Activated CD4-positive, alpha-beta T cell treated with anti-CD3 and anti-CD28 coated beads, Interleukin-2, amount 50 U/mL, for 4 hours (primary cell): ENCODE data around the gene TNFSF12.

Experiments
- DNase-seq, 2 experiments: peaks; one replicate each; pipeline ENCODE4 v3.0.0-alpha.2; 2020

Gene TNFSF12

DNA sequence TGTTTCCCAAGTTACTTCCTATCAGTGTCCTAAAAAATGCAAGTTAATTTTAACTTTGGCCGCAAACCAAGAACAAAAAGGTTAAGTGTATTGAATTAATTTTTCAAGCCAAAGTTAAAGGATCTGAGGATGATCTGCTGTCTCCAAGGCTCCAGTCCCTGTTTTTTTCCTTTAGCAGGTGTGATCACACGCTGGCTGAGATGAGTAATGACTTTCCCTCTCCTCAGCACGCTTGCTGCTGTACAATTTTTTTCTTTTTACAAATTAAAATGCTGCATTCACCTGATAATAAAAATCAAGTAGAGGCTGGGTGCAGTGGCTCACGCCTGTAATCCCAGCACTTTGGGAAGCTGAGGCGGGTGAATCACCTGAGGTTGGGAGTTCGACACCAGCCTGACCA is 3.9 kb upstream of the TNFSF12 start:
- DNase-seq = no peak

DNA sequence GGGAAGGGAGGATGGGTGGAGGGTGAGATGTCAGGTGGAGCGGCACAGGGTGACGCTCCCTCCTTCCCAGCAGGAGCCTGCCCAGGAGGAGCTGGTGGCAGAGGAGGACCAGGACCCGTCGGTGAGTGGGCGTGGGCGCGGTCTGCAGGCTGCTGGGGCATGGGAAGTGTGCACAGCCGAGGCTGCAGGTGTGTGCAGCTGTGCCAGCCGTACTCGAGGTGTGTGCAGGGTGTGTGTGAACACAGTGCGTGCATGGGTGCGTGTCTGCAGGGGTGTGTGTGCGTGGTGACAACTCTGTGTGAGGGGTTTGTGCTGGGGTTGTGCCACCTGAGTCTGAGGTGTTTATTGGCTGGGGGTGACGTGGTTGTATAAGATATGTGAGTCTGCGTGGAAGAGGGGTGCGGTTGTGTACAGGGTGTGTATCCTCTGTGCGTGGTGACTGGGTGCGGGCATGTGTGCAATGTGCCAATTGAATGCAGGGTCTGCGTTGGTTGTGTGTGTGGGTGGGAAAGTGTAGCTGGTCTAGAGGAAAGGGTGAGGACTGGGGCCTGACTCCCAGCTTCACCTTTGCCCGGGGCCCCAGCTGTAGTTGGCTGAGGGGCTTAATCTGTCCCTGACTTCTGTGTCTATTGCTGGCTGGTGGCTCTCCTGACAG is 670 bp downstream of the TNFSF12 start:
- peak; percentile 24 to 25 for DNase-seq

DNA sequence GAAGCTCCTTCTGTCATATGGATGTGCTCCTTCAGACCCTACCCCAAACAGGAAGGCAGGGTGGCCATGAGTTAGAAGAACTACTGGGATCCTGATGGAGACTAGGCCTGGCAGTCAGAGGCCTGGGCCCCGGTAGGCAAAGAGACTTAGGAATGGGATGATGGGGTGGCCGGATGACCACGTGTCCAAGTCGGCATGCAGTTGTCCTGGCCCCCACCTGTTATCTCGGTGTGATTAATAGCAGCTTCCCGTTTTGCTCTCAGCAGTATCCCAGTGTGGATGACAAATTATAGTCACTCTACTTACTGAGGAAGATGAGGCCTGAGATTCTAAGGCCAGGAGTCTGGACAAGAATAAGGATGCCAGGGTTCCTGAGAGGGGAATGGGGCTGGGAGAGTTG is 1.5 kb downstream of the TNFSF12 start:
- no peak for DNase-seq

DNA sequence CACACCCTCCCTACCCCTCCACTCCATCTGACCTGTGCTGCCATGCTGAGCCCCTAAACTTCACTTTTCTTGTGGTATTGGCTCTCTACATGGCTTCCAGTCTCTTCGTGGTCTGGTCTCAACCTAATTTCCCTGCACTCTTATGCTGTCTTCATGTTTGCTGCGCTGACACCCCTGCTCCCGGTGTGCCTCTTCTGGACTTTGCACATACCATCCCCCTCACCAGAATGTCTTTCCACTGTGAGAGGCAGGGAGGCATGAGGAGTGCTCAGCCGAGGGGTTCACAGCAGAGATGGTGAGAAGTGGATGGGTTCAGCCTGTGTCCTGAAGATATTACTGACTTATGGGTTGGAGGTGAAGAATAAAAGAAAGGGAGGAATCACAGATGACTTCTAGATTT is 2.5 kb downstream of the TNFSF12 start:
- no peak for DNase-seq

DNA sequence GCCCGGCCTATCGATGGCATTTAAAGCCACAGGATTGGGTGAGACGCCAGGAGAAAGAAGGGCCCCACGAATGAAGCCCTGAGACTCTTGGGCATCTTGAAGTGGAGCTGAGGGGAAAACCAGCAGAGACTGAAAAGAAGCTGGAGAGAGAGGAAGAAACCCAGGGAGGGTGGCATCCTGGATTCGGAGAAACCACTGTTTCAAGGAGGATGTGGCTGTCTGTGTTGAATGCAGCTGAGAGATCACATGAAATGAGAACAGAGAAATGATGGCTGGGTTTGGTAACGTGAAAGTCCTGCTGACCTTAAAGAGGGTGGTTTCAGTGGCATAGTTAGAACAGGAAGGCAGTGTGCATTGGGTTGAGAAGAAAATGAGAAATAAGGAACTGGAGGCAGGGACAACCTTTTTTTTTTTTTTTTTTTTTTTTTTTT is 3.8 kb downstream of the TNFSF12 start:
- DNase-seq = no peak

DNA sequence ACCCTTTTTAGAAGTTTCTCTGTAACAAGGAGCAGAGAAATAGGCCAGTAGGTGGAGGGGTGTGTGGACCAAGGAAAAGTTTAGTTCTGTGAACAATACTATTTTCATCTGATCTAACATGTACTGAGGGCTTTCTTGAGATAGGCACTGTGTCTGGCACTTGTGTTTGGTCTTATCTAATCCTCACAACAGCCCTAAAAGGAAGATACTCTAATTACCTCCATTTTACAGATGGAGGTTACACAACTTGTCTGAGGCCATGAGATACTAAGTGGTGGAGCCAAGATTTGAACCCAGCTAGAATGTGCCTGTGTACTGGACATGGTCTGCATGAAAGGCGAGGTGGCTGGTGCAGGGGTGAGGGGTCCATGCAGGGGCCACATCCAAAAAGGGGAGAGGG is 4.5 kb downstream of the TNFSF12 start:
- no peak for DNase-seq

DNA sequence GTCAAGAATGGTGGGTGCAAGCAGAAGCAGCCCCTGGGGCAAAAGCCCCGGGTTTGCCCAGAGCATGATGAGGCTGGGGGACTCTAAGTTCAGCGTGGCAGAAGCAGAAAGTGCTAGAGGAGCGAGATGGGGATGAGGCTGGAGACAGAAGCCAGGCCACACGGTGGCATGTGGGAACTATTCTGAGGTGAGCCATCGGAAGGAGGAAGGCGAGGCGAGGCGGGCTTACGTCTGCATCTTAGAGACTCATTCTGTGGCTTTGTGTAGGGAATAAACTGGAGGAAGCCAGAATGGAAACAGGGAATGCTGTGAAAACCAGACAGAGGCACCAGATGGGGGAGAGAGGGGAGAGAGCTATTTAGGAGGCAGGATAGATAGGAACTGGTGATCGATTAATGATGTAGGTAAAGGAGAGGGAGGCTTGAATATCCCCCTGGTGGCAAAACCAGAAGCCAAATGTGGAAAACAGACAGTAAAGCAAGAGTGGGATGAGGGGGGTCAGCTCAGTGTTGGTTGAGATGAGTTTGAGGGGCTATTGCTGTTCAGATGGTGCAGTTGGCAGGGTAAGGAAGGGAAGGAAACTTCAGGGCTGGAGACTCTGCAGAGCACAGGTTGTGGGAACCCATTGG is 6.6 kb downstream of the TNFSF12 start:
- DNase-seq = no peak

DNA sequence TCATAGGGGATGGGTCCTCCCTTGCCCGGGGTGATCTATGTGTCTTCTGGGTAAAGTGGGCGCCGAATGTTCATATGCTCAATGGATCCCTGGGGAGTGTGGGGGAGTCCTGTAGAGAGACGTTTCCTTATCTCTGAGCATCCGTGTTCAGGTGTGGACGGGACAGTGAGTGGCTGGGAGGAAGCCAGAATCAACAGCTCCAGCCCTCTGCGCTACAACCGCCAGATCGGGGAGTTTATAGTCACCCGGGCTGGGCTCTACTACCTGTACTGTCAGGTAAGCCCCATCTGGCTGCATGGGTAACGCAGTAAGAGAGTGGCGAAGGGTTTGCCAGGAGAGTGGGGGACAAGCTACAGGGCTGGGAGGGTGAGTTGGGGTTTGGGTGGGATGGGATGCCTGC is 7.8 kb downstream of the TNFSF12 start:
- DNase-seq = no peak

DNA sequence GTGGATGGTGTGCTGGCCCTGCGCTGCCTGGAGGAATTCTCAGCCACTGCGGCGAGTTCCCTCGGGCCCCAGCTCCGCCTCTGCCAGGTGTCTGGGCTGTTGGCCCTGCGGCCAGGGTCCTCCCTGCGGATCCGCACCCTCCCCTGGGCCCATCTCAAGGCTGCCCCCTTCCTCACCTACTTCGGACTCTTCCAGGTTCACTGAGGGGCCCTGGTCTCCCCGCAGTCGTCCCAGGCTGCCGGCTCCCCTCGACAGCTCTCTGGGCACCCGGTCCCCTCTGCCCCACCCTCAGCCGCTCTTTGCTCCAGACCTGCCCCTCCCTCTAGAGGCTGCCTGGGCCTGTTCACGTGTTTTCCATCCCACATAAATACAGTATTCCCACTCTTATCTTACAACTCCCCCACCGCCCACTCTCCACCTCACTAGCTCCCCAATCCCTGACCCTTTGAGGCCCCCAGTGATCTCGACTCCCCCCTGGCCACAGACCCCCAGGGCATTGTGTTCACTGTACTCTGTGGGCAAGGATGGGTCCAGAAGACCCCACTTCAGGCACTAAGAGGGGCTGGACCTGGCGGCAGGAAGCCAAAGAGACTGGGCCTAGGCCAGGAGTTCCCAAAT is 8.4 kb downstream of the TNFSF12 start:
- DNase-seq = no peak

DNA sequence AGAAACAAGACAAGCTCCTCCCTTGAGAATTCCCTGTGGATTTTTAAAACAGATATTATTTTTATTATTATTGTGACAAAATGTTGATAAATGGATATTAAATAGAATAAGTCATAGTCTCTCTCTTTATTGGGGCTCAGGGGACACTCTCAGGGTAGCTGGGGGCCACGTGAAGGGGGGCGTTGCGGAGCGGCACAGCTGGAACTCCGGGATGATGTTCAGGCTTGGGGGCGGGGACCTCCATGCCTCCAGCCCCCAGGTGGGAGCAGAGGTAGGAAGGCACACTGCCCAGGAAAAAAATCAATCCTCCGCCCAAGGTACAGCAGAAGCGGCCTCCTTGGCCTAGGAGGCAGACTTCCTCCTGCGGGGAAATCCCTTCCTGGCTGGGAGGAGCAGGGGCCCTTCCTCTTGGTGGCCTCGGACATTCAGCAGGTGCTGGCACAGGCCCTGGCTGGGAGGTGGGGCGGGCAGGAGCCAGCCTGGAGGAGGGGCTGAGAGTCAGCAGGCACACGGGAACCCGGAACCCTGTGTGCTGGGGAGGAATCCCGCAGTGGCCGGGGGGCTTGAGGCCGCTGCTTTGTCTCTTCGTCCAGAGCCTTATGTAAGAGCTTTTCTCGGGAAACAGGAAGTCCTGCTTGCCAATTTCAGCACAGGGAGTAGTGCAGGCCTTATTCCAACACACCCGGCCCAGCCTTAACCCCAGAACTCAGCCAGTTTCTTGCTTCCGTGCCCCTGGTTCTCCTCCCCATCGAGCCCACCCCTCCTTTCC is 9.1 kb downstream of the TNFSF12 start:
- DNase-seq = no peak

DNA sequence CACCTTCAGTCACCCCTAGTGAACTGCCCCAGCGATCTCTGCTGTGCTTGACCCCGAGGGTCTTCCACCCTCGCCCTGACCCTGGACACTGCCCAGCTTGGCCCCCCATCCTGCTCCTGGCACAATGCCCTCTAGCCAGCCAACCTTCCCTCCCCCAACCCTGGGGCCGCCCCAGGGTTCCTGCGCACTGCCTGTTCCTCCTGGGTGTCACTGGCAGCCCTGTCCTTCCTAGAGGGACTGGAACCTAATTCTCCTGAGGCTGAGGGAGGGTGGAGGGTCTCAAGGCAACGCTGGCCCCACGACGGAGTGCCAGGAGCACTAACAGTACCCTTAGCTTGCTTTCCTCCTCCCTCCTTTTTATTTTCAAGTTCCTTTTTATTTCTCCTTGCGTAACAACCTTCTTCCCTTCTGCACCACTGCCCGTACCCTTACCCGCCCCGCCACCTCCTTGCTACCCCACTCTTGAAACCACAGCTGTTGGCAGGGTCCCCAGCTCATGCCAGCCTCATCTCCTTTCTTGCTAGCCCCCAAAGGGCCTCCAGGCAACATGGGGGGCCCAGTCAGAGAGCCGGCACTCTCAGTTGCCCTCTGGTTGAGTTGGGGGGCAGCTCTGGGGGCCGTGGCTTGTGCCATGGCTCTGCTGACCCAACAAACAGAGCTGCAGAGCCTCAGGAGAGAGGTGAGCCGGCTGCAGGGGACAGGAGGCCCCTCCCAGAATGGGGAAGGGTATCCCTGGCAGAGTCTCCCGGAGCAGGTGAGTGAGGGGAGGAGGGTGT is 9.9 kb downstream of the TNFSF12 start, which contains the start of gene TNFSF13:
Gene TNFSF13, plus strand, starts transcription at position 207 of the 776 bp plus-strand sequence. Its CDS starts 290 bp downstream, at position 497.
- no peak for DNase-seq

DNA sequence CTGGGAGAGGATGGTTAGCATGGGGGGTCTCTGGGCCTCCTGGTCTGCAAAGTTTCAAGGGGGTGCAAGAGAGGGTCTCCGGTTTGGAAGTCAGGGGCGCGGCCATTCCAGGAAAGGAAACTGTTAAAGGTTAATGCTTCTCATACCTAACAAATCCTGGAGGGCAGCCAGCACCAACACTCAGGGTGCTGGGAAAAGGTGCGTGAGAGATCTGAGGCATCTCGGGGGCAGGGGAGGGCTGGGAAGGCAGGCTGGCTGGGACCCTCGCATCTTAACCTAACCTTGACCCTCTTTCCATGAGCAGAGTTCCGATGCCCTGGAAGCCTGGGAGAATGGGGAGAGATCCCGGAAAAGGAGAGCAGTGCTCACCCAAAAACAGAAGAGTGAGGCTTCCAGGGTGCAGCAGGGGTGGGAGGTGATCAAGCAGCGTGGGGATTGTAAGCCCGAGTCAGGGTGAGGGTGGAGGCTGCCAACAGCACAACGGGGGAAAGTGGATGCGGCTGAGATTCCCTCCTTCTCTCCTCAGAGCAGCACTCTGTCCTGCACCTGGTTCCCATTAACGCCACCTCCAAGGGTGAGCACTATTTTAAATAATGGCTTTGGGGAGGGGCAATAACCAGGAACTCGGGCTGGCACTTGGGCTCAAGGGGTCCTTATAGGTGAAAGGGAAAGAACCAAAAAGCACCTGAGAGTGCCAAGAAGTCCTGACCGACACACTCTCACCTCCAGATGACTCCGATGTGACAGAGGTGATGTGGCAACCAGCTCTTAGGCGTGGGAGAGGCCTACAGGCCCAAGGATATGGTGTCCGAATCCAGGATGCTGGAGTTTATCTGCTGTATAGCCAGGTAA is 10.7 kb downstream of the TNFSF12 start:
- no peak for DNase-seq

DNA sequence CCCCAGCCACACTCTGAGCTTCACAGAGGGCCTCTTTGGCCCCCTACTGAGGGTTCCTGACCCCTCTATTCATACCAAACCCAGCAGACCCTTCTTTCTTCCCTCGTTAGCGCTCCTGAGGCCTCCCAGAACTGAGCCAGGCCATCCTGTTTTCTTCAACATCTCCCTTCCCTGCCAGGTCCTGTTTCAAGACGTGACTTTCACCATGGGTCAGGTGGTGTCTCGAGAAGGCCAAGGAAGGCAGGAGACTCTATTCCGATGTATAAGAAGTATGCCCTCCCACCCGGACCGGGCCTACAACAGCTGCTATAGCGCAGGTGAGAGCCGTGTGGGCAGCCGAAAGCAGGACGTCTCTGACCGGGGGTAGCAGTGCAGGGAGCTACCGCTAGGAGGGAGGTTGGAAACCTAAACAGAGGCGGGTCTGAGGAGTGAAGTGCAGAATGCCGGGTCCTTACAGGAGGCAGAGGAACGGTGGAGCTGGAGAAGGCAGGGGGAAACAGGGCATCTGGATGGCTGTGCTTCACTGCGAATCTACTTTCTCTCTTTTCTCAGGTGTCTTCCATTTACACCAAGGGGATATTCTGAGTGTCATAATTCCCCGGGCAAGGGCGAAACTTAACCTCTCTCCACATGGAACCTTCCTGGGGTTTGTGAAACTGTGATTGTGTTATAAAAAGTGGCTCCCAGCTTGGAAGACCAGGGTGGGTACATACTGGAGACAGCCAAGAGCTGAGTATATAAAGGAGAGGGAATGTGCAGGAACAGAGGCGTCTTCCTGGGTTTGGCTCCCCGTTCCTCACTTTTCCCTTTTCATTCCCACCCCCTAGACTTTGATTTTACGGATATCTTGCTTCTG is 11.5 kb downstream of the TNFSF12 start:
- DNase-seq = peak; percentile 55 to 60

DNA sequence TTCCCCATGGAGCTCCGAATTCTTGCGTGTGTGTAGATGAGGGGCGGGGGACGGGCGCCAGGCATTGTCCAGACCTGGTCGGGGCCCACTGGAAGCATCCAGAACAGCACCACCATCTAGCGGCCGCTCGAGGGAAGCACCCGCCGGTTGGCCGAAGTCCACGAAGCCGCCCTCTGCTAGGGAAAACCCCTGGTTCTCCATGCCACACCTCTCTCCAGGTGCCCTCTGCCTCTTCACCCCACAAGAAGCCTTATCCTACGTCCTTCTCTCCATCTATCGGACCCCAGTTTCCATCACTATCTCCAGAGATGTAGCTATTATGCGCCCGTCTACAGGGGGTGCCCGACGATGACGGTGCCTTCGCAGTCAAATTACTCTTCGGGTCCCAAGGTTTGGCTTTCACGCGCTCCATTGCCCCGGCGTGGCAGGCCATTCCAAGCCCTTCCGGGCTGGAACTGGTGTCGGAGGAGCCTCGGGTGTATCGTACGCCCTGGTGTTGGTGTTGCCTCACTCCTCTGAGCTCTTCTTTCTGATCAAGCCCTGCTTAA is 12.2 kb downstream of the TNFSF12 start:
- peak; percentile 80 to 83 for DNase-seq

DNA sequence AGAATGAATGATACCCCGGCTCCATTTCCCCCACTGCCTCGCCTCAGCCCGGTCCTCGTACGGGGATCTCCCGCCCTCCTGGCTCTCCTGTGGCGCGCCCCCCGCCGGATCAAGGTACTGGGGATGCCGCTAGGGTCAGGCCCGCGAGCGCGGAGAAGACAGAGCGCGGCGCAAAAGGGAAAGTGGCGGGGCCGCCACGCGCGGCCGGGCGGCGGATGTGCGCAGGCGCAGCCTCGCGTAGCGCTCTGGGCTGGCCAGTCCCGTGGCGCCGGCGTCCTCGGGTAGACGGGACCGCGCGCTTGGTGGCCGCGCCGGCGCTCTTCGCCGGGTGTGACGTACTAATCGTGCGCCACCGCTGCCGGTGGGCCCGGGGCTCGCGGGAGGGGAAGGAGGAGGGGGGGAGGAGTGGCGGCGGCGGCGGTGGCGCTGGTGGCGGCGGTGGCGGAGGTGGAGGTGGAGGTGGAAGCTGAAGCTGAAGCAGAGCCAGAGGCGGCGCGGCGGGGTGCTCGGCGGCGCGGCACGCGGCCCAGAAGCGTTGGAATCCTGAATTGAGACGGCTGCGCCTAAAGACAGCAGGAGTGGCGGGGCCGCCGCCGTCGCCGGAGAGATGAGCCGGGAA is 12.8 kb downstream of the TNFSF12 start, which contains the start of gene SENP3:
Gene SENP3, plus strand, starts transcription at position 331 of the 619 bp plus-strand sequence. CDS start 1,158 bp downstream, outside the sequence.
- DNase-seq = peak; percentile 82 to 86

DNA sequence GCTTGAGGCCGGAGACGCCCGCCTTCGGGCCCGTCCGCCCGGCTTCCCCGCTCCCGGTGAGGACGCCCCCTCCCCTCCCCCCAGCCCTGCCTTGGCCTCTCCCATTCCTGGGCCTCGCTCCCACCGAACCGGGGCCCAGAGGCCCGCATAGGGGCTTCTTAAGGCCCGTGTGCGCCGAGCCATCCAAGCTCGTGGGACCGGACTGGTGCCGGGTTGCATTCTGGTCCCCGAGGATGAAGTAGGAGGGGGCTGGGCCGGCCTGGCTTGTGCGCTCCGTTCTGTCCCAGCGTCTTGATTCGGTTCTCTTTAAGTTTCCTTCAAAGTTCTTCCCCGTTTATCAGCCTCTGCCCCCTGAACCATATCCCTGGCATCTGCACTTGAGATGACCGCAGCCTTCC is 13.3 kb downstream of the TNFSF12 start:
- no peak for DNase-seq

DNA sequence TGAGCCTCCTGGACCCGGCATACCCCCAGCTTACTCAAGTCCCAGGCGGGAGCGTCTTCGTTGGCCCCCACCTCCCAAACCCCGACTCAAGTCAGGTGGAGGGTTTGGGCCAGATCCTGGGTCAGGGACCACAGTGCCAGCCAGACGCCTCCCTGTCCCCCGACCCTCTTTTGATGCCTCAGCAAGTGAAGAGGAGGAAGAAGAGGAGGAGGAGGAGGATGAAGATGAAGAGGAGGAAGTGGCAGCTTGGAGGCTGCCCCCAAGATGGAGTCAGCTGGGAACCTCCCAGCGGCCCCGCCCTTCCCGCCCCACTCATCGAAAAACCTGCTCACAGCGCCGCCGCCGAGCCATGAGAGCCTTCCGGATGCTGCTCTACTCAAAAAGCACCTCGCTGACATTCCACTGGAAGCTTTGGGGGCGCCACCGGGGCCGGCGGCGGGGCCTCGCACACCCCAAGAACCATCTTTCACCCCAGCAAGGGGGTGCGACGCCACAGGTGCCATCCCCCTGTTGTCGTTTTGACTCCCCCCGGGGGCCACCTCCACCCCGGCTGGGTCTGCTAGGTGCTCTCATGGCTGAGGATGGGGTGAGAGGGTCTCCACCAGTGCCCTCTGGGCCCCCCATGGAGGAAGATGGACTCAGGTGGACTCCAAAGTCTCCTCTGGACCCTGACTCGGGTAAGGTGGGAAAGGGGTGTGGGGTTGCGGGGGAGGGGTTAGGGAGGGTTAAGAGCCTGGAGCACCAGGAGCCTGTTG is 14.4 kb downstream of the TNFSF12 start:
- no peak for DNase-seq

DNA sequence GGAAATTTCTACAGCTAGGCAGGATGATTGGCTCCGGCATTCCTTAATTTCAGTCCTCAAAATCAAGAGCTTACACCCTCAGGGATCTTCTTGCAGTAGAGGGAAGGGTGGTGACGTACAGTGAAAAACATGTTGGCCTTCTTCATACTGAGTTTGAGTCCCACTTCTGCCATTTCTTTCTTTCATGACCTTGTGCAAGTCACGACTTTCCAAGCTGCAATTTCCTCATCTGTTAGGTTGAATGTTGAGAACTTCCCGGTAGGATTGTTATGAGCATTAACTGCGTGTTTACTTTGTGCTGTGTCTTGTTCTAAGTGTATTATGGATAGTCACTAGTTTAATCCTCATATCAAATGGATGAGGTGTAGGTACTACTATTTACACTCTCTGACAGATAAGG is 20.7 kb downstream of the TNFSF12 start:
- DNase-seq = no peak

DNA sequence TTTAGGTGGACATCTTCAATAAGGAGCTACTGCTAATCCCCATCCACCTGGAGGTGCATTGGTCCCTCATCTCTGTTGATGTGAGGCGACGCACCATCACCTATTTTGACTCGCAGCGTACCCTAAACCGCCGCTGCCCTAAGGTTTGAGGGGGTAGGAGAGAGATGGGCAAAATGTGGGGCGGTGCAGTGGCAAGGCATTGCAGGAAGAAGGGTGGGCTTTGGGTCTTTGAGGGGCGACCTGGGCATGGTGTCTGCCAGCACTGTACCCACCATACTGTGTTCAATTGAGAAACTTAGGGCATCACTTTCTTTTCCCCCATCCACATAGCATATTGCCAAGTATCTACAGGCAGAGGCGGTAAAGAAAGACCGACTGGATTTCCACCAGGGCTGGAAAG is 21.5 kb downstream of the TNFSF12 start:
- DNase-seq = no peak
